Gastrocnemius medialis (tissue), 4 donors: ENCODE data around the gene PSMB3.

Source experiments
- CTCF ChIP-seq, 5 experiments: fragments of 450-650 bp in 3 of 5; fragments of 200-600 bp in 2 of 5; sonication (generic) in 2 of 5; IDR thresholded peaks in 4 of 5; conservative IDR thresholded peaks in 1 of 5; 1 replicate in 4 of 5; 2 replicates in 1 of 5; pipeline ENCODE4 v1.5.1; 2016 to 2019; ENCODE audit warnings: antibody characterized with exemption in 5 of 5, mild to moderate bottlenecking in 3 of 5, moderate library complexity in 3 of 5
- POLR2A ChIP-seq, 2 donors: fragments of 450-650 bp; IDR thresholded peaks; one replicate each; pipeline ENCODE4 v1.6.1; 2017; ENCODE audit warnings: antibody characterized with exemption in 2 of 2, mild to moderate bottlenecking in 2 of 2, moderate library complexity in 2 of 2

GRCh38 chr17:38724337-38724988, 28.1 kb upstream of the PSMB3 start:
- TF ChIP-seq CTCF (IDR thresholded peaks at IDR 0.05 in 4 of 5, conservative IDR thresholded peaks at IDR 0.05 in 1 of 5): no peak
- TF ChIP-seq POLR2A (IDR thresholded peaks at IDR 0.05): no peak
